Measurements from ENCODE around the gene ADCY7. TPM values are rescaled to one million over a fixed set of nuclear protein-coding genes. Genes with fewer than 3 reads are reported as not detected.

Gene ADCY7
- total RNA-seq, 1 donor from 2014 or later = 17.0 TPM

- Mint-ChIP-seq H3K27ac (peak overlapping the region; percentile 64), H3K36me3 (ENCODE audit: insufficient read depth) (peaks cover 26% of the 10 kb centered on the region), H3K4me3 (ENCODE audit: low read depth) (no peak overlapping the region), H3K27me3 (no peaks in the 10 kb centered on the region), H3K9me3 (ENCODE audit: low read depth) (no peaks in the 10 kb centered on the region), H3K4me1 (ENCODE audit: low read depth) (peaks cover 11% of the 10 kb centered on the region)
- TF ChIP-seq, protein P1, sequence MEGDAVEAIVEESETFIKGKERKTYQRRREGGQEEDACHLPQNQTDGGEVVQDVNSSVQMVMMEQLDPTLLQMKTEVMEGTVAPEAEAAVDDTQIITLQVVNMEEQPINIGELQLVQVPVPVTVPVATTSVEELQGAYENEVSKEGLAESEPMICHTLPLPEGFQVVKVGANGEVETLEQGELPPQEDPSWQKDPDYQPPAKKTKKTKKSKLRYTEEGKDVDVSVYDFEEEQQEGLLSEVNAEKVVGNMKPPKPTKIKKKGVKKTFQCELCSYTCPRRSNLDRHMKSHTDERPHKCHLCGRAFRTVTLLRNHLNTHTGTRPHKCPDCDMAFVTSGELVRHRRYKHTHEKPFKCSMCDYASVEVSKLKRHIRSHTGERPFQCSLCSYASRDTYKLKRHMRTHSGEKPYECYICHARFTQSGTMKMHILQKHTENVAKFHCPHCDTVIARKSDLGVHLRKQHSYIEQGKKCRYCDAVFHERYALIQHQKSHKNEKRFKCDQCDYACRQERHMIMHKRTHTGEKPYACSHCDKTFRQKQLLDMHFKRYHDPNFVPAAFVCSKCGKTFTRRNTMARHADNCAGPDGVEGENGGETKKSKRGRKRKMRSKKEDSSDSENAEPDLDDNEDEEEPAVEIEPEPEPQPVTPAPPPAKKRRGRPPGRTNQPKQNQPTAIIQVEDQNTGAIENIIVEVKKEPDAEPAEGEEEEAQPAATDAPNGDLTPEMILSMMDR (IDR thresholded peaks at IDR 0.05; ENCODE audit: unreplicated experiment) = no peak
- no peak for DNase-seq (ENCODE audit: low spot score, unreplicated experiment)
Observed at GRCh38 chr16:50316848-50317630, 50.7 kb downstream of the ADCY7 start.

- peaks cover 27% of the 10 kb centered on the region for H3K36me3 Mint-ChIP-seq (ENCODE audit: insufficient read depth)
- no peak for DNase-seq (ENCODE audit: low spot score, unreplicated experiment)
- H3K27ac Mint-ChIP-seq = no peak overlapping the region
- no peak overlapping the region for H3K4me3 Mint-ChIP-seq (ENCODE audit: low read depth)
- H3K27me3 Mint-ChIP-seq = no peaks in the 10 kb centered on the region
- H3K9me3 Mint-ChIP-seq (ENCODE audit: low read depth) = no peaks in the 10 kb centered on the region
- peaks cover 4% of the 10 kb centered on the region for H3K4me1 Mint-ChIP-seq (ENCODE audit: low read depth)
- TF ChIP-seq, protein P1 (IDR thresholded peaks at IDR 0.05; ENCODE audit: unreplicated experiment) = no peak
Observed at GRCh38 chr16:50318796-50319578, 52.6 kb downstream of the ADCY7 start.

DNA sequence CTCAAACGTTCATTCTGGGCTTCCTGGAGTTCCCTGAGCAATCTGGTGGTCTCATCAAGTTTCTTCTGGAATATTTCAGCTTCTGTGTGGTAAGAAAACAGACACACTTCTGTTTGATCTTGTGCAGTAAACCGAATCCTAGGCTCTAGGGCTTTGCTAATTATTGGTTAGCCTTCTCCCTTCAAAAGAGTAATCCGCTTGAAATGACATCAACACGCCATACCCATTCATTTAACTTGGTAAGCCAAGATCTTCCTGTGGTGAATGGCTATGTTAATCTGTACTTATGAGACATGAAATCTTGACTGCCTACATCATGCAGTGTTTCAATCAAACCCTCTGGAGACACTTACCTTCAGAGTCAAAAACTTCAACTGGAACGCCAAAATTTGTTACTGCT is 54.0 kb downstream of the ADCY7 start:
- H3K27me3 Mint-ChIP-seq = no peaks in the 10 kb centered on the region
- no peak for DNase-seq (ENCODE audit: low spot score, unreplicated experiment)
- TF ChIP-seq, protein P1 (IDR thresholded peaks at IDR 0.05; ENCODE audit: unreplicated experiment) = no peak
- H3K4me3 Mint-ChIP-seq (ENCODE audit: low read depth) = no peak overlapping the region
- H3K4me1 Mint-ChIP-seq (ENCODE audit: low read depth) = no peaks in the 10 kb centered on the region
- peaks cover 25% of the 10 kb centered on the region for H3K36me3 Mint-ChIP-seq (ENCODE audit: insufficient read depth)
- no peaks in the 10 kb centered on the region for H3K9me3 Mint-ChIP-seq (ENCODE audit: low read depth)
- no peak overlapping the region for H3K27ac Mint-ChIP-seq

GRCh38 chr16:50322333-50322732 is 56.0 kb downstream of the ADCY7 start:
- Mint-ChIP-seq H3K4me1 (ENCODE audit: low read depth) (no peaks in the 10 kb centered on the region), H3K27me3 (no peaks in the 10 kb centered on the region), H3K4me3 (ENCODE audit: low read depth) (no peak overlapping the region), H3K9me3 (ENCODE audit: low read depth) (no peaks in the 10 kb centered on the region), H3K36me3 (ENCODE audit: insufficient read depth) (peaks cover 22% of the 10 kb centered on the region), H3K27ac (no peak overlapping the region)
- TF ChIP-seq, protein P1 (IDR thresholded peaks at IDR 0.05; ENCODE audit: unreplicated experiment) = no peak
- no peak for DNase-seq (ENCODE audit: low spot score, unreplicated experiment)

DNA sequence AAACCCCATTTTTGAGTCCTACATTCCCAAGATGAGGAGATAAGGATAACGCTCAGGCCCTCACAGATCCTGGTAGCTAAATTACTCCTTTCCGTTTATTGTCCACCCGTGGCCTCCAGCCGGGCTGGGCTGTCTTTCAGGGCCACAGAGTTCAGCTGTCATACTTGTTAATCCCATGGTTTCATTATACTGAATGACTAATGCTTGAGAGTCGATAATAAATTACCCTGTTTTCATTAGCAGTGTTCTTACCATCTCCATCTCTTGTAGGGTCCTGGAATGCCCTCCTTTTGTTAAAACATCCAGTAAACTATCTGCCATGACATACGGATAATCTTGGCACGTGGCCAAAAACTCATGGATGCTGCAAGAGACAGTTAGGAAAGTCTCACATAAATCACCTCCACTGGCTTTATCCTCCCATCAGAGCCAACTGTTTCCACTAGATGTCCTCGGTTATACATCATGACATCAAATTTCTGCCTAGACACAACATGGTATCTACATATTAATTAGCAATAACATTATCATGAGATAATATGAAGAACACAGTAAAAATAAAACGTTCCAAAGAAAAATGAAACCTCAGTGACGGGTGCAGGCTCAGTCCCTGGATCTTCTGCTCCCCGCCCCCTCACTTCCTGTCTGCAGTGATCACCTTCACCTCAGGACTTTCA is 57.1 kb downstream of the ADCY7 start:
- Mint-ChIP-seq H3K4me3 (ENCODE audit: low read depth) (no peak overlapping the region), H3K4me1 (ENCODE audit: low read depth) (no peaks in the 10 kb centered on the region), H3K27ac (no peak overlapping the region), H3K36me3 (ENCODE audit: insufficient read depth) (peaks cover 18% of the 10 kb centered on the region), H3K27me3 (no peaks in the 10 kb centered on the region), H3K9me3 (ENCODE audit: low read depth) (no peaks in the 10 kb centered on the region)
- DNase-seq (ENCODE audit: low spot score, unreplicated experiment) = no peak
- TF ChIP-seq, protein P1 (IDR thresholded peaks at IDR 0.05; ENCODE audit: unreplicated experiment) = peak; percentile 17
